Stimulated activated naive B cell treated with anti-CD40 and anti-IgM and Interleukin-4, amounts not matched to agents 10 μg/mL and 1 μg/mL and 100 μg/mL, for 72 hours (primary cell): ENCODE data around the gene PRKAR2B.
"Not testable (repeated sequence)": the region's sequence is repeated elsewhere in the genome, so short reads cannot be mapped to it uniquely, and the experiment has no call there.

Source experiments
- ATAC-seq, 2 donors: fragments of 150-1000 bp; cut with Tn5 transposase; replicated peaks; 2 replicates each; pipeline ENCODE4 v1.10.0; 2021; ENCODE audit warnings: moderate library complexity in 1 of 2
- DNase-seq: peaks from one replicate; pipeline ENCODE4 v3.0.0; 2021
- H3K27ac Mint-ChIP-seq: one replicate; pipeline ENCODE4 v1.8.0; 2022; ENCODE audit warnings: mild to moderate bottlenecking, mixed read lengths
- H3K27me3 Mint-ChIP-seq, 2 donors: one replicate each; pipeline ENCODE4 v1.8.0; 2022; ENCODE audit warnings: mixed read lengths in 2 of 2
- H3K36me3 Mint-ChIP-seq, 2 donors: one replicate each; pipeline ENCODE4 v1.8.0; 2022; ENCODE audit warnings: mixed read lengths in 2 of 2, mild to moderate bottlenecking in 1 of 2
- H3K4me1 Mint-ChIP-seq, 2 donors: one replicate each; pipeline ENCODE4 v1.8.0; 2022; ENCODE audit warnings: mixed read lengths in 2 of 2, mild to moderate bottlenecking in 1 of 2
- H3K4me3 Mint-ChIP-seq, 2 donors: one replicate each; pipeline ENCODE4 v1.8.0; 2022; ENCODE audit warnings: mild to moderate bottlenecking in 2 of 2, mixed read lengths in 2 of 2, moderate library complexity in 1 of 2
- H3K9me3 Mint-ChIP-seq, 2 donors: one replicate each; pipeline ENCODE4 v1.8.0; 2022; ENCODE audit warnings: mixed read lengths in 2 of 2, mild to moderate bottlenecking in 1 of 2

The PRKAR2B gene

DNA sequence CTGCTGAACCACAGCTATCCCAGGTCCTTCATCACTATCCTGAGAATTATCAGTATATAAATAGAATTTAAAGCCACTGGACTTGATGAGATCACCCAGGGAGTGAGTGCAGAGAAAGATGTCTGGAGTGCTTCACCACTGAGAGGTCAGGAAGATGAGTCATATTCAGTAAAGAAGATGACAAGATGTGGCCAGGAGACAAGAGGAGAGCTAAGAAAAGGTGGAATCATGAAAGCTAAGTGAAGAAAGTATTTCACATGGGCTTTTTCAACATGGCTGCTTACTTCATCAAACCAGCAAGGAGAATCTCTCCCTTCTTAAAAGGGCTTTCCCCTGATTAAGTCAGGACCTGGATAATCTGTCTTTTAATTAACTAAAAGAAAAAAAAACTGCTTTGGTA is 9.1 kb upstream of the PRKAR2B start:
- H3K36me3 Mint-ChIP-seq, result peaks cover 0 to 3% of the 10 kb centered on the region in 2 donors
- DNase-seq (no peak), ATAC-seq (no peak)
- H3K9me3 Mint-ChIP-seq, result peaks cover 2 to 9% of the 10 kb centered on the region in 2 donors
- H3K4me3 Mint-ChIP-seq, result no peak overlapping the region
- no peak overlapping the region for H3K27ac Mint-ChIP-seq
- no peaks in the 10 kb centered on the region for H3K4me1 Mint-ChIP-seq
- peaks cover 0 to 4% of the 10 kb centered on the region in 2 donors for H3K27me3 Mint-ChIP-seq

GRCh38 chr7:107036535-107036934 is 8.0 kb upstream of the PRKAR2B start:
- Mint-ChIP-seq H3K36me3 (peaks cover 0 to 3% of the 10 kb centered on the region in 2 donors), H3K27ac (no peak overlapping the region), H3K9me3 (peaks cover 2 to 9% of the 10 kb centered on the region in 2 donors), H3K4me3 (no peak overlapping the region), H3K27me3 (peaks cover 0 to 4% of the 10 kb centered on the region in 2 donors), H3K4me1 (peaks cover 0 to under 1% of the 10 kb centered on the region in 2 donors)
- ATAC-seq, result no peak
- no peak for DNase-seq

GRCh38 chr7:107037717-107038603 is 6.5 kb upstream of the PRKAR2B start:
- H3K27me3 Mint-ChIP-seq, result peaks cover 0 to 4% of the 10 kb centered on the region in 2 donors
- H3K9me3 Mint-ChIP-seq, result peaks cover 2 to 9% of the 10 kb centered on the region in 2 donors
- peaks cover 0 to 3% of the 10 kb centered on the region in 2 donors for H3K36me3 Mint-ChIP-seq
- H3K4me1 Mint-ChIP-seq, result peaks cover 0 to 2% of the 10 kb centered on the region in 2 donors
- ATAC-seq (no peak), DNase-seq (no peak)
- H3K27ac Mint-ChIP-seq, result no peak overlapping the region
- H3K4me3 Mint-ChIP-seq, result no peak overlapping the region

DNA sequence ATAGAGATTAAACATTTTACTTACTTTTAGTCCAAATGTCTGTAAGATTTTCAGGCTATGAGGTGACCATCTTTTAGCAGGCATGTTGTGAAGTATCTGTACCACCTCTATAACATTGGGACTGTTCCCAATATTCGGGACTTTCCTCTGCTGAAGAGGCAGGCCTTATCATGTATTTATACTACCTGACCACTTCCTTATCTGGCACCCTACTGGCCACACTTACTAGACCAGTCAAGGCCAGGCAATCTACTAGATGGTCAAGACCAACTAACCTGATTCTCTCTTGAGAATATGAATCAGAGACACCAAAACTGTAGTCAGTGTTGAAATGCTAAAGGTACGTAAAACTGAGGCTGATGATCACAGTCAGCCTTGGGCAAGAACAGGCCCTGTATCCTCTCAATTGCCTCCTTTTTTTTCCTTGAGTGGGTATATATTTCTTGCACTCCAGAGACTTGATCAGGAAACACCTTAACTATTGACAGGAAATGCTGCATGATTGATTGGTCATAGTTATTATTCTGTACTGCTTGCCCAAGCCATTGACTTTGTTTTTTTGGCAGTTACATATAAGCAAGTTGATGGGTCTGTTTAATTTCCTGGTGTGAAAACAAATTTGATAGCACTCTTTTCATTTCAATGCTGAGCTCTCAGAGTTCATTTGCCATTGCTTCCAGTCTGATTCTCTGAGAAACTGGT is 5.2 kb upstream of the PRKAR2B start:
- Mint-ChIP-seq H3K4me1 (peaks cover 3 to 5% of the 10 kb centered on the region in 2 donors), H3K36me3 (peaks cover 0 to 3% of the 10 kb centered on the region in 2 donors), H3K9me3 (peaks cover 2 to 9% of the 10 kb centered on the region in 2 donors), H3K27ac (no peak overlapping the region), H3K27me3 (peaks cover 4 to 5% of the 10 kb centered on the region in 2 donors), H3K4me3 (no peak overlapping the region)
- DNase-seq (no peak), ATAC-seq (no peak)

DNA sequence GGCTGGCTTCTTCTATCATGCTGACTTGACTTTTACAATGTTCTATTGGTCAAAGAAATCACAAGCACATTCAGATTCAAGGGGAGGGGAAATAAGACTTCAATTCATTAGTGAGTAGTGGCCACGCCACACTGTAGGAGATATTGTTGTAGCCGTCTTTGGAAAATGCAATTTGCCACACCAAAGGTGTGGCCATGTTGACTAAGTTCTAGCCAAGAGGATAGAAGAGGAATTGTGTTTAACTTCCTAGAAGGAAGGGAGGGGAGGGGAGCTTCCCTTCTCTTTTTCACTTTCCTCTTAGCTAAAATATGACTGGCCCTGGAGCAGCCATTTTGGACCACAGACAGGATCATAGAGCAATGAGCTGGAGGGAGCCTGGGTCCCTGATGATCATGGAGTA is 3.4 kb upstream of the PRKAR2B start:
- no peak for DNase-seq
- H3K4me3 Mint-ChIP-seq, result no peak overlapping the region

GRCh38 chr7:107041764-107042163 is 2.7 kb upstream of the PRKAR2B start:
- Mint-ChIP-seq H3K27me3 (peaks cover 16 to 20% of the 10 kb centered on the region in 2 donors), H3K4me1 (peaks cover 8 to 18% of the 10 kb centered on the region in 2 donors)
- H3K9me3 Mint-ChIP-seq, DNase-seq, H3K4me3 Mint-ChIP-seq, ATAC-seq, H3K36me3 Mint-ChIP-seq, H3K27ac Mint-ChIP-seq: not testable (repeated sequence)

More for the DNA sequence above, 3.4 kb upstream of the PRKAR2B start:
- H3K27ac Mint-ChIP-seq, result no peak overlapping the region
- H3K27me3 Mint-ChIP-seq, result peaks cover 14% of the 10 kb centered on the region in 2 donors
- peaks cover 2 to 8% of the 10 kb centered on the region in 2 donors for H3K9me3 Mint-ChIP-seq
- peaks cover 8 to 17% of the 10 kb centered on the region in 2 donors for H3K4me1 Mint-ChIP-seq
- peaks cover 0 to 3% of the 10 kb centered on the region in 2 donors for H3K36me3 Mint-ChIP-seq
- ATAC-seq, result no peak

DNA sequence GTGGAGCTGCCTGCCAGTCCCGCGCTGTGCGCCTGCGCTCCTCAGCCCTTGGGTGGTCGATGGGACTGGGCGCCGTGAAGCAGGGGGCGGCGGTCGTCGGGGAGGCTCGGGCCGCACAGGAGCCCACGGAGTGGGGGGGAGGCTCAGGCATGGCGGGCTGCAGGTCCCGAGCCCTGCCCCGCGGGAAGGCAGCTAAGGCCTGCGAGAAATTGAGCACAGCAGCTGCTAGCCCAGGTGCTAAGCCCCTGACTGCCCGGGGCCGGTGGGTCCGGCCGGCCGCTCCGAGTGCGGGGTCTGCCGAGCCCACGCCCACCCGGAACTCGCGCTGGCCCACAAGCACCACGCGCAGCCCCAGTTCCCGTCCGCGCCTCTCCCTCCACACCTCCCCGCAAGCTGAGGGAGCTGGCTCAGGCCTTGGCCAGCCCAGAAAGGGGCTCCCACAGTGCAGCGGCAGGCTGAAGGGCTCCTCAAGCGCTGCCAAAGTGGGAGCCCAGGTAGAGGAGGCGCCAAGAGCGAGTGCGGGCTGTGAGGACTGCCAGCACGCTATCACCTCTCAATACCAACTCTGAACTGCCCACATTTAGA is 2.1 kb upstream of the PRKAR2B start:
- ATAC-seq, H3K4me3 Mint-ChIP-seq, H3K36me3 Mint-ChIP-seq, H3K9me3 Mint-ChIP-seq, DNase-seq, H3K27ac Mint-ChIP-seq: not testable (repeated sequence)
- Mint-ChIP-seq H3K4me1 (peaks cover 8 to 18% of the 10 kb centered on the region in 2 donors), H3K27me3 (peaks cover 22 to 27% of the 10 kb centered on the region in 2 donors)

- H3K9me3 Mint-ChIP-seq, result no peaks in the 10 kb centered on the region
- H3K4me1 Mint-ChIP-seq, result peaks cover 8 to 18% of the 10 kb centered on the region in 2 donors
- no peaks in the 10 kb centered on the region for H3K36me3 Mint-ChIP-seq
- DNase-seq (no peak), ATAC-seq (no peak)
- H3K27me3 Mint-ChIP-seq, result peaks cover 24 to 35% of the 10 kb centered on the region in 2 donors
- H3K27ac Mint-ChIP-seq, result no peak overlapping the region
- H3K4me3 Mint-ChIP-seq, result no peak overlapping the region
Observed at GRCh38 chr7:107043491-107043890, 1.0 kb upstream of the PRKAR2B start.

GRCh38 chr7:107043921-107044346 is 571 bp upstream of the PRKAR2B start:
- Mint-ChIP-seq H3K36me3 (no peaks in the 10 kb centered on the region), H3K27me3 (peaks cover 24 to 39% of the 10 kb centered on the region in 2 donors)

DNA sequence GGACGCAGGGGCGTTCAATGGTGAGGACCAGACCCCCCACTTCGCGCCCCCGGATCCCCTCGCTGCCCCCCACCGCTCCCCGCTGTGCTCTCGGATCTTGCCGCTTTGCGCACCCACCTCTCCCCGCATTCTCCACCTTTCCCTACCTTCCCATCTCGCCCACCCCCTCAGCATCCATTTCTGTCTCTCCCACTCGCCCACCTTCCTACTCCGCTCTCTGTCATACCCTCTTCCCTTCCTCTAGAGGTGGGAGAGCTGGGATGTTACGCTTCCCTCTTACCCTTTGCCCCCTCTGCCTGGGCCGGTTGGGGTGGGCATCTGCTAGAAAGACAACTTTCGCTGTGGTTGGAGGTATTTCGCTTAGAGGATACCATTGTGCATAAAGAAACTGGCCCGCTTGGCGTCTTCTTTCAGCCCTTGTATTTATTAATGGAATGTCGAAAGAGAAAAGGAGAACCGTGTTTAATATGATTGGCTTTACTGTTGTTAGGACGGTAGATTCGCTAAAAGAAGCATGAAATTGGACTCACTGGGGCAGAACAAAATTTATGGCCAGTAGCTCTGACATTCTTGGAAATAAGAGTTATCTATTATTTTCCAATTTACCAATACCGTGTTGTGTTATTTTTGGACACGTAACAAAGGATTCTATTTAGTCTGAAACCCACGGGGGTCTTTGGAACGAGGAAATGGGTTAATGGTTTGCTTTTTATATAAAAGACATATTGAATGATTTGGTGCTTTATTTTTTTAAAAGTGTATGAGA is 873 bp downstream of the PRKAR2B start:
- Mint-ChIP-seq H3K9me3 (no peaks in the 10 kb centered on the region), H3K4me1 (peaks cover 10 to 24% of the 10 kb centered on the region in 2 donors), H3K4me3 (peak overlapping the region; percentile 91 to 93), H3K36me3 (no peaks in the 10 kb centered on the region), H3K27me3 (peaks cover 24 to 39% of the 10 kb centered on the region in 2 donors), H3K27ac (peak overlapping the region; percentile 73)
- ATAC-seq, result no peak
- DNase-seq, result no peak

More at GRCh38 chr7:107043921-107044346, 571 bp upstream of the PRKAR2B start:
- Mint-ChIP-seq H3K4me1 (peaks cover 8 to 18% of the 10 kb centered on the region in 2 donors), H3K9me3 (no peaks in the 10 kb centered on the region), H3K27ac (no peak overlapping the region), H3K4me3 (peak overlapping the region; percentile 63 to 73)
- ATAC-seq (no peak), DNase-seq (no peak)

DNA sequence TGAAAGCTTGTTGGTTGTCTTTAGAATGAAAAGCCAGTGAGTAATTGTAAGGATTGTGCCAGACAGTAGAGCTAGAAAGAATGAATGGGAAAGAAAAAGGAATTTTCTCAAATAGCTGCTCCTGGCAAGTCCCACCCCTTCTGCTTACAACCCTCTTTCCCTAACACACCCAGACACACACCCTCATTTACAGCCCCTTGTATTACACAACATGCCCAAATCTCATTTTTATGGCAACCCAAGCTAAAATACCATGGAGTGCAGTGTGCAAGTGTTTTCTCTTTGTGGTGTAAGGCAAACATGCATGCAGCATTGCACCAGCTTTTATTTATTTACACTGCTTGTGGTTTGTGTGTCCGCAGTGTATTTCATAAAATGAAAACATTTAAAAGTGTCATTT is 1.5 kb downstream of the PRKAR2B start:
- Mint-ChIP-seq H3K9me3 (no peaks in the 10 kb centered on the region), H3K4me3 (peak overlapping the region; percentile 37 to 93), H3K4me1 (peaks cover 10 to 24% of the 10 kb centered on the region in 2 donors), H3K27ac (no peak overlapping the region), H3K27me3 (peaks cover 24 to 39% of the 10 kb centered on the region in 2 donors), H3K36me3 (no peaks in the 10 kb centered on the region)
- DNase-seq (no peak), ATAC-seq (no peak)

GRCh38 chr7:107046491-107047259 is 2.2 kb downstream of the PRKAR2B start:
- Mint-ChIP-seq H3K36me3 (no peaks in the 10 kb centered on the region), H3K4me1 (peaks cover 8 to 24% of the 10 kb centered on the region in 2 donors), H3K4me3 (no peak overlapping the region), H3K27ac (no peak overlapping the region), H3K27me3 (peaks cover 24 to 39% of the 10 kb centered on the region in 2 donors), H3K9me3 (no peaks in the 10 kb centered on the region)
- ATAC-seq (no peak), DNase-seq (no peak)
